Measurements from ENCODE around the gene IQCK.

GRCh38 chr16:19898166-19898565 is 180.1 kb downstream of the IQCK start:
- TF ChIP-seq POLR2A (IDR thresholded peaks at IDR 0.05), result no peak
- no peak for TF ChIP-seq CTCF (IDR thresholded peaks at IDR 0.05)

Data from heart left ventricle (tissue), 13 donors.